Subcutaneous abdominal adipose tissue (tissue), 5 donors: ENCODE results near the gene RPRD2.
"Not testable (repeated sequence)": the region's sequence is repeated elsewhere in the genome, so short reads cannot be mapped to it uniquely, and the experiment has no call there.

Experiments
- H3K27ac ChIP-seq: one replicate; pipeline ENCODE4 v1.7.0; 2013; ENCODE audit warnings: low read depth, mild to moderate bottlenecking, inconsistent platforms, low read length, moderate library complexity
- H3K27me3 ChIP-seq, 5 donors: one replicate each; pipeline ENCODE4 v1.7.0; 2013; ENCODE audit warnings: low read length in 5 of 5, inconsistent platforms in 1 of 5; ENCODE audit not compliant: control insufficient read depth in 5 of 5, insufficient read depth in 4 of 5
- H3K36me3 ChIP-seq, 5 donors: one replicate each; pipeline ENCODE4 v1.7.0; 2013; ENCODE audit warnings: low read length in 5 of 5; ENCODE audit not compliant: control insufficient read depth in 5 of 5, insufficient read depth in 5 of 5
- H3K4me1 ChIP-seq, 5 donors: one replicate each; pipeline ENCODE4 v1.7.0; 2013; ENCODE audit warnings: low read length in 5 of 5, mild to moderate bottlenecking in 3 of 5, moderate library complexity in 1 of 5; ENCODE audit not compliant: control insufficient read depth in 5 of 5, insufficient read depth in 5 of 5
- H3K4me3 ChIP-seq, 5 donors: one replicate each; pipeline ENCODE4 v1.7.0; 2013; ENCODE audit warnings: low read length in 5 of 5, low read depth in 1 of 5
- H3K9ac ChIP-seq, 5 donors: one replicate each; pipeline ENCODE4 v1.7.0; 2013; ENCODE audit warnings: low read length in 5 of 5, mild to moderate bottlenecking in 4 of 5, moderate library complexity in 3 of 5
- H3K9me3 ChIP-seq, 5 donors: one replicate each; pipeline ENCODE4 v1.7.0; 2013; ENCODE audit warnings: low read length in 5 of 5; ENCODE audit not compliant: control insufficient read depth in 5 of 5
- donor health status: healthy.
- donor health status: healthy.
- donor health status: healthy.
- donor health status: healthy.
- donor health status: healthy.

The RPRD2 gene

DNA sequence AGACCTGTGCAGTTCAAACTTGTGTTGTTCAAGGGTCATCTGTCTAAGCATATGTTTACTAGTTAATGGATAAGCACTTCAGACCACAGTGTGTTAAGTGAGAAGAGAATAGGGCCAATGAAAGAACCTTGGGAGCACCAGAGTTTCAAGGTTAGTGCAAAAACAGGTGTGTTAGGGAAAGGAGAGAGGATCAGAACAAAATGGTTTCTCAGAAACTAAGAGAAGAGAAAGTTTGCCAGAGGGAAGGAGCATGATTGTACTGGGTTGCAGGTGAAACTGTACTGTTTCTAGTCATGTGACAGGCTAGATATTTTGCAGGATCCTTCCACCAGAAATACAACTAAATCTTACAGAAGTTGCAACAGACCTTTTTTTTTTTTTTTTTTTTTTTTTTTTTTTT lies 23.3 kb downstream of the RPRD2 start:
- Histone ChIP-seq H3K36me3 (peaks cover 0 to 3% (median 0%) of the 10 kb centered on the region in 5 donors), H3K4me1 (peaks cover 0 to 14% (median 7%) of the 10 kb centered on the region in 5 donors), H3K9me3 (no peaks in the 10 kb centered on the region), H3K9ac (peak overlapping the region in 1 of 5 donors; percentile 13), H3K27ac (no peak overlapping the region), H3K4me3 (no peak overlapping the region), H3K27me3 (no peaks in the 10 kb centered on the region)

DNA sequence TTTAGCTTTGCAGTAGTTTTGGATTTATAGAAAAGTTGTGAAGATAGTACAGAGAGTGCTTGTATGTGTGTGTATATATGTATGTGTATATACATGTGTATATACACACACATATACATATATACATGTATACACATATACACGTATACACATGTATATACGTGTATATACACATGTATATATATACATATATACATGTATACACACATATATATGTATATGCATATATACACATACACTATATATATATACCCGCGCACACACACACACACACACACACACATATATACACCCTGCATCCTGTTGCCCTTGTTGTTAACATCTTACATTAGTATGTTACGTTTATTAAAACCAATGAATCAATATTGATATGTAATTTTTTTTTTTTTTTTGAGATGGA lies 24.3 kb downstream of the RPRD2 start:
- Histone ChIP-seq H3K9ac (no peak overlapping the region), H3K4me1 (peaks cover 0 to 14% (median 7%) of the 10 kb centered on the region in 5 donors), H3K9me3 (no peaks in the 10 kb centered on the region), H3K36me3 (no peaks in the 10 kb centered on the region), H3K27ac (no peak overlapping the region), H3K27me3 (no peaks in the 10 kb centered on the region), H3K4me3 (no peak overlapping the region)

GRCh38 chr1:150389650-150390049 lies 25.7 kb downstream of the RPRD2 start:
- Histone ChIP-seq H3K9ac (peak overlapping the region in 1 of 5 donors; percentile 2), H3K27me3 (no peaks in the 10 kb centered on the region), H3K4me1 (peaks cover 0 to 7% (median 4%) of the 10 kb centered on the region in 5 donors), H3K4me3 (no peak overlapping the region), H3K27ac (no peak overlapping the region), H3K36me3 (no peaks in the 10 kb centered on the region), H3K9me3 (no peaks in the 10 kb centered on the region)

- Histone ChIP-seq H3K27me3 (no peaks in the 10 kb centered on the region), H3K36me3 (no peaks in the 10 kb centered on the region), H3K4me1 (peaks cover 0 to under 1% (median 0%) of the 10 kb centered on the region in 5 donors), H3K4me3 (no peak overlapping the region), H3K9me3 (no peaks in the 10 kb centered on the region), H3K27ac (no peak overlapping the region), H3K9ac (no peak overlapping the region)
Measured at GRCh38 chr1:150392627-150393026, 28.7 kb downstream of the RPRD2 start.

DNA sequence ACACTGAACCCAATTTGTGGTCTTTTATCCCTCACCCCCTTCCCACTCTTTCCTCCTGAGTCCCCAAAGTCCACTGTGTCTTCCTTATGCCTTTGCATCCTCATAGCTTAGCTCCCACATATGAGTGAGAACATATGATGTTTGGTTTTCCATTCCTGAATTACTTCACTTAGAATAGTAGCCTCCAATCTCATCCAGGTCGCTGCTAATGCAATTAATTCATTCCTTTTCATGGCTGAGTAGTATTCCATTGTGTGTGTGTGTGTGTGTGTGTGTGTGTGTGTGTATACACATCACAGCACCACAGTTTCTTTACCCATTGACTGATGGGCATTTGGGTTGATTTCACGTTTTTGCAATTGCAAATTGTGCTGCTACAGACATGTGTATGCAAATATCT lies 31.2 kb downstream of the RPRD2 start:
- H3K27me3 ChIP-seq, H3K27ac ChIP-seq, H3K4me1 ChIP-seq, H3K36me3 ChIP-seq, H3K9ac ChIP-seq, H3K9me3 ChIP-seq, H3K4me3 ChIP-seq: not testable (repeated sequence)

- Histone ChIP-seq H3K4me3 (no peak overlapping the region), H3K4me1 (no peaks in the 10 kb centered on the region), H3K9ac (no peak overlapping the region), H3K27me3 (no peaks in the 10 kb centered on the region), H3K27ac (no peak overlapping the region), H3K9me3 (peaks cover 0 to 3% (median 0%) of the 10 kb centered on the region in 5 donors), H3K36me3 (no peaks in the 10 kb centered on the region)
Measured at GRCh38 chr1:150397392-150398032, 33.6 kb downstream of the RPRD2 start.

DNA sequence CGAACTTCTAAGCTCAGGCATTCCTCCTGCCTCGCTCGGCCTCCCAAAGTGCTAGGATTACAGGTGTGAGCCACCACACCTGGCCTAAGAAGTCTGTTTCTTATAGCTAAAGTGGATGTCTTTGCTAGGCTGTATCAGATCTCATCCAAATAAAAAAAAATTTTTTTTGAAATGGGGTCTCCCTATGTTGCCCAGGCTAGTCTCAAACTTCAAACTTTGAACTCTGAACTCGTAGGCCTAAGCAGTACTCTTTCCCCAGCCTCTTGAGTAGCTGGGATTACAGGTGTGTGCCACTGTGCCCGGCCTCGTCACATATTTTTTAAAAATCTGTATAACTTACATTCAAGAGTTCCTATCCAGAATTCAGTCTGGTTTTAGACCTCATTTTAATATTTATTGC lies 40.5 kb downstream of the RPRD2 start:
- Histone ChIP-seq H3K4me3 (no peak overlapping the region), H3K36me3 (no peaks in the 10 kb centered on the region), H3K27ac (no peak overlapping the region), H3K9me3 (peaks cover 0 to 3% (median 0%) of the 10 kb centered on the region in 5 donors), H3K27me3 (no peaks in the 10 kb centered on the region), H3K4me1 (peaks cover 0 to 19% (median 13%) of the 10 kb centered on the region in 5 donors), H3K9ac (no peak overlapping the region)

GRCh38 chr1:150405660-150406059 lies 41.7 kb downstream of the RPRD2 start:
- peaks cover 2 to 30% (median 22%) of the 10 kb centered on the region in 5 donors for H3K4me1 ChIP-seq
- H3K9me3 ChIP-seq: no peaks in the 10 kb centered on the region
- no peaks in the 10 kb centered on the region for H3K27me3 ChIP-seq
- H3K9ac ChIP-seq: no peak overlapping the region
- H3K36me3 ChIP-seq: no peaks in the 10 kb centered on the region
- H3K27ac ChIP-seq: no peak overlapping the region
- H3K4me3 ChIP-seq: no peak overlapping the region

GRCh38 chr1:150406483-150406882 lies 42.5 kb downstream of the RPRD2 start:
- H3K9me3 ChIP-seq: no peaks in the 10 kb centered on the region
- H3K27ac ChIP-seq: no peak overlapping the region
- peaks cover 2 to 30% (median 24%) of the 10 kb centered on the region in 5 donors for H3K4me1 ChIP-seq
- H3K4me3 ChIP-seq: no peak overlapping the region
- no peak overlapping the region for H3K9ac ChIP-seq
- no peaks in the 10 kb centered on the region for H3K36me3 ChIP-seq
- H3K27me3 ChIP-seq: no peaks in the 10 kb centered on the region

DNA sequence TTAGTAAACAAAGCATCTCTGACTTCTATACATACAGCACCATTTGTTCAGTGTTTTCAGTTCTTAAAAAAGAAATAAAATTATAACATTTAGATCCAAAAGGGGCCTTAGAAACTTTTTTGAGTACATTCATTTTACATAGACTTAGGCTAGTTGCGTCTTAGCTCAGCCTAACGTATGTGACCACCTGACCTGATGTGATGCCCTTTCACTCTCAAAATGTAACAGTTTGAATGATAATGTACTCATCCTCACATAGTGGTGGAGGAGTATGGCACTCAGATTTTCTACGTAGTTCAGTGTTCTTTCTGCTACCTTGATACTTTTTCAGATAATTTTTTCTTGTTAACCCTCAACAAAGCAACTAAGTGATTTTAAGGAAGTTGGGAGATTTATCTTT lies 43.4 kb downstream of the RPRD2 start:
- no peaks in the 10 kb centered on the region for H3K9me3 ChIP-seq
- no peak overlapping the region for H3K27ac ChIP-seq
- H3K27me3 ChIP-seq: no peaks in the 10 kb centered on the region
- H3K9ac ChIP-seq: no peak overlapping the region
- peaks cover 2 to 30% (median 24%) of the 10 kb centered on the region in 5 donors for H3K4me1 ChIP-seq
- H3K4me3 ChIP-seq: no peak overlapping the region
- H3K36me3 ChIP-seq: no peaks in the 10 kb centered on the region
